NB4 (cell line): Measurements from ENCODE around the gene CCDC187.

Experiments used
- CTCF ChIP-seq: IDR thresholded peaks from one replicate; pipeline ENCODE4 v1.5.1; 2012; ENCODE audit warnings: low read depth, low read length
- MAX ChIP-seq: IDR thresholded peaks from 2 replicates; pipeline ENCODE4 v1.6.1; 2011; ENCODE audit warnings: low read depth, low read length
- MYC ChIP-seq: IDR thresholded peaks from 2 replicates; pipeline ENCODE4 v1.6.1; 2011; ENCODE audit warnings: low read depth, low read length
- POLR2A ChIP-seq: IDR thresholded peaks from 2 replicates; pipeline ENCODE4 v1.6.1; 2011; ENCODE audit warnings: mild to moderate bottlenecking; ENCODE audit not compliant: insufficient read length; ENCODE audit errors: extremely low read depth

- TF ChIP-seq CTCF = no peak
- no peak for TF ChIP-seq POLR2A
- TF ChIP-seq MYC = no peak
- no peak for TF ChIP-seq MAX
Observed at GRCh38 chr9:136322756-136323330, 18.9 kb upstream of the CCDC187 start.
